ENCODE results near the gene CCR3. TPM values are rescaled to one million over a fixed set of nuclear protein-coding genes. Genes with fewer than 3 reads are reported as not detected.

CCR3 gene
- total RNA-seq, 5 donors from 2014 or later (not counting 1 experiment from before 2014, with no cell fraction given): 0.33 to 1.2 (median 0.55) TPM; not detected in 2

Other genes with a start within 250 kb of the CCR3 start
- gene FYCO1, start 246.6 kb upstream of the CCR3 start, total RNA-seq: 10 to 100 TPM; 24.6 to 46.3 (median 35.0) TPM
- under 1 TPM in 2 of 5 donors, not detected in 3; 0.08 to 0.28 TPM for gene XCR1, start 215.0 kb upstream of the CCR3 start, total RNA-seq
- under 1 TPM; 0.12 to 0.98 (median 0.43) TPM for gene CCR1, start 34.1 kb upstream of the CCR3 start, total RNA-seq
- 10 to 100 TPM in 2 of 5 donors, 1 to 10 TPM in 3; 3.3 to 15.1 (median 8.1) TPM for gene CCR2, start 111.7 kb downstream of the CCR3 start, total RNA-seq
- 10 to 100 TPM in 3 of 5 donors, 1 to 10 TPM in 2; 4.0 to 14.6 (median 10.1) TPM for gene CCR5, start 128.5 kb downstream of the CCR3 start, total RNA-seq
- gene CCRL2, start 164.8 kb downstream of the CCR3 start, total RNA-seq: 1 to 10 TPM; 1.1 to 2.5 (median 1.6) TPM
- gene LTF, start 222.4 kb downstream of the CCR3 start, total RNA-seq: under 1 TPM in 1 of 5 donors, not detected in 4; 0.16 TPM